Activated CD4-positive, CD25-positive, alpha-beta regulatory T cell (primary cell): ENCODE data around the gene OR2V2.

Source experiments
- DNase-seq, 4 experiments: peaks; one replicate each; lab custom pipeline; 2025; lab: John Stamatoyannopoulos, UW

The OR2V2 gene

DNA sequence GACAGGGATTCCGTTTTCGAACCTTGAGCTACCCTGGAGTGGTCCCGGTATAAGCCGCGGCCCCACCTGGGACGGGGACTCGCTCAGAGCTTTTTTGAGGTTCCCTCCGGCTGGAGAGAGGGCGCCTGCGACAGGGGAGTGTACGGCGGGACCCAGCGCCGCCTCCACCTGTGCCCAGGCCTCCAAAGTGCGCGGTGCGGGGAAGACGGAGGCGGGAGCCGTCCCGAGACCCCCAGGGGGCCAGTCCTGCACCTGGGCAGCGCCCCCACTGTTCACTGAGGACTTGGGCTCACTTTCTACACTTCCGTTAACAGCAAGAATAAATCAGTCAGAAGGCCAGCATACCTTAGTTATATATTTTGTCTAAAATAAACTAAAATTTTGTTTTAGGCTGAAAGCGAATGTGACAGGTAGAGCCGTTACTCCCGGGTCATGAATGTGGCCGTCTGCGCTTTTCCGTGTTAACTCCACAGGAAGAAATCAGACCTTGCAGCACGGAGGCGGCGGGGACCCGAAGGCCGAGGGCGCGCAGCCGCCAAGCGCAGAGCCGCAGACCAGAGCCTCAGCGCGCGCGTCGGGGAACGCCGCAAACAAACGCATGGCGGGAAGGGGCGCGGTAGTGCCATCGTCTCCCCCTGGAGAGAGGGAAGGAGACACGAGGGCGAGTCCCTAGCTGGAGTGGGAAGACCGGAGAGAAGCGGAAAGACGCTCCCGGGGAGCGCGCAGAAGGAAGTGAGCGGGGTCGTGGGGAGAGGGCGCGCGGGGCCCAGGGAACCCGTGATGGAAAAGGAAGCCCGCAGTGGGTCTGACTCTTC, 43.5 kb downstream of the OR2V2 start:
- no peak for DNase-seq

DNA sequence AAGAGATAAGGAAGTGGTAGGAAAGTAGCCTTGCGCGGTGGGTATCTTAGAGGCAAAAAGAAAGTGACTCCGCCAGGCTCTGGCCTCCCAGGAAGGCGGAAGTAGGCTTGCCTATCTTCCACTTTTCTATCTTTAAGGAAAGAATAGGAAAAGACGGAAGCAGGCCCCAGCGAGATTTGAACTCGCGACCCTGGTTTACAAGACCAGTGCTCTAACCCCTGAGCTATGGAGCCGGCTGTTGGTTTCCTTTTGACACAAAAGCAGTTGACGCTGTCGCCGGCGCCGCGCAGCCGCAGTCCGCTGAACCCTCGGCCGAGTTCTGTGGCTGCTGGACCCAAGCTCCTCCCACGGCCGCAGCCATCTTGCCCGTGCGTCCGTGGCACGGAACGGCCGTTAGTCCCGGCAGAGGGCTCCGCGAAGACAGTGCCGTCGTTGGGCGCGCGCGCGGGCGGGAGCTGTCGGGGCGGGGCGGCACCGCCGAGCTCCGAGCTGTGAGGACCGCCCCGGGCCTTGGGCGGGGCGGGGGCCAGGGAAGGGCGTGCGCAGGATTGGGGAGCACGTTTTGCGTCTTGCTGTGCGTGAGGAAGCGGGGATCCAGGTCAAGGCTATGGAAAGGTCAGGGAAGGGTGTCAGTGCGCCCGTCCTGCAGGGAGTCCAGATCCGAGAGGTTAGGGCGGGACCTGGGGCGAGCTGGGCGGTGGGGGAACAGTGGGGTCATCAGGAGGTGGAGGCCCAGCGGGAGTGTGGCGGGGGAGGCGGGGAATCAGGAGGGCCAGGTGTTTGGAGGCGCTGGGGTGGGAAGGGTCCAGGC, 44.3 kb downstream of the OR2V2 start:
- no peak for DNase-seq

DNA sequence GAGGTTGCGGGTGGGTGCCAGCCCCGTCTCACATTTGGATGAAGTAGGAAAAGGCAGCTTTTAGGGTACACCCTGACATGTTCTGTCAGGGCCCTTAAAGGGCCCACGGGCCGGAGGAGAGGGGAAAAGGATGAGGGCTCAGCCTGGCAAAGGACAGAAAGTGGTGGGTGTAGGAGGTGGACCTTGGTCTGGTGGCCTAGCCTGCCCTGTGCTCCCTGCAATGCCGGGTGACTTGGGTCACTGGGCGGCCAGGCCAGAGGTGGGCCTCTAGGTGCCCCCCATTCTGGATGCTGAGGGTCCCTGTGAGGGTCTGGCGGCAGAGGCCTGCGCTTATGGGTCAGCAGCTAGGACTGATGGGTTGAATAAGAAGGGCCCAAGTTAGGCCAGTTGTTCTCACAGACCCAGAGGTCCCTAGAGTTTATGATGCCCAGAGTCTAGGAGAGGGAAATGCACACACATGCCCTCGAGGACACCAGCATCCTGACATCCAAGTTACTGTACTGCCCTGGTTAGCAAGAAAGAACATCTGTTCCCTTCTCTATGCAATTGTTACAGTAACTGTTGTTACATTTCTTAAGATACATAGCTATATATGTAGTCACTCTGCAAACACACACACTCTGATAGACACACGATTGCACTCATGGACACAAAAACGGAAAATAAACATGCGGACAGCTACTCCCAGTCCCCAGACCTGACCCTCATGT, 45.1 kb downstream of the OR2V2 start:
- DNase-seq = no peak

DNA sequence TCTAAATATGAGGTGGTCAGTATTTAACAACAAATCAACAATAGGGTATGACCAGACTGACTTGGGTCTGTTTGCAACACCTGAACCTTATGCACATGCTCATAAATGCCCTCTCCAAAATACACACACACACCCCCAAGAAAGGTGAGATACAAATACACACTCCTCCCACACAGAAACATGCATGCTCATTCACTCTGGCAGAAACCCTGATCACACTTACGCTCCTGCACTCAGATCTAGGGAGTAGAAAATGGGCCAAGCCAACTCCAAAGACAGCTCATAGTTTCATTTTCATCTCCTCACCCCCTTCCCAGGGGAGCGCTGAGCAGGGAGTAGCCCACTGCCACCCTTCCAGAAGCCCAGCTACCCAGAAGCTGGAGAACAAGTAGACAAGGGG, 46.3 kb downstream of the OR2V2 start:
- DNase-seq = no peak

DNA sequence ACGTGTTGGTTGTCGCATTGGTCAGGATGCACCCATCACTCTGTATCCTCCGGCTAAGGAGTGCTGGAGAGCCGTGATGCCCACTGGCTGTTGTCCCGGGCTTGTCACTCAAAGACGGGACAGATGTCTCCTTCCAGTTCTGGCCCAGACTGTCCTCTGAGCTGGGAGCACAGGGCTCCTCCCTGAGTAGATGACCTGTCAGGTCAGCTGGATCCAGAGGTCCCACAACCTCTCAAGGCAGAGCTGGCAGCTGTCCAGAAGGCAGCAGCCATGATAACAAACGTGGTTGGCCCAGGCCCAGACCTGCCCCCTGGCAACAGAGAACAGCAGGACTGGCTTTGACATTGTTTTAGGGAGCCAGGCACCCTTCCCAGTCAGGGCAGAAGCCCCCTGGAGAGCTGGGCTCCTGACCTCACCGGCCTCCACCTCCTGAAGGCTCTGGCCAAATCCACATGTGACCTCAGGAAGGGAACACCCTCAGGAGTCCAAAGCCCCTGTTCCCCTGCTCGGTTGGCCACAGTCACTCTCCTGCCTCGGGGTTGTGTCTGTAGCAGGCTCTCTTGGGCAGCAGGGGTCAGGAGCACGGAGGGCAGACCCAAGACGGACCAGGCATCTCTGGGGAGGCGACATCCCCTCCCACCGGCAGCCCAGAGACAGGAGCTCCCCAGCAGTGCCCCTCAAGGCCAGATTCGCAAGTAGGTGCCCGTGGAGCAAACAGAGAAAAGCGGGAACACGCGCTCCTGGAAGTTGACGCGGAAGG, 47.3 kb downstream of the OR2V2 start:
- no peak for DNase-seq

DNA sequence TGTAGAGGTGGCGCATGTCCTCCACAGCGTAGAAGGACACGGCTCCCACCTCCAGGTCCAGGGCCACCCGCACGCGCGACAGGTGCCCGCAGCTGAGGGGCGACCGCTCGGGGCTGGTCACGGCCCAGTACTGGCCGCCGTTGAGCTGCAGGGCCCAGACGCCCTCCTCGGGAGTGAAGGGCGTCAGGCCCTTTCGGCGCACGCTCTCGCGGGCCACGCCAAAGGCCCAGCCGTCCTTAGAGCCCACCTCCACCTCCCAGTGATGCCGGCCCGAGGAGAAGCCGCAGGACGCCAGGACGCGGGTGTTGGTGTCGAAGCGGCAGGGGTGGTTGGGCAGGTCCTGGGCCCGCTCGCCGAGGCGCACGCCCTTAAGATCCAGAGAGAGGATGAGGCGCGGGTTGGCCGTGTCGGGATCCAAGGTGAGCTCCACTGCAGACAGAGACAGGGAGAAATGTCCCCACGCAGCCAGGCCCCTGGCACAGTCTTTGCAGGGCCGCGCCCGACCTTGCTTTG, 47.9 kb downstream of the OR2V2 start:
- no peak for DNase-seq

DNA sequence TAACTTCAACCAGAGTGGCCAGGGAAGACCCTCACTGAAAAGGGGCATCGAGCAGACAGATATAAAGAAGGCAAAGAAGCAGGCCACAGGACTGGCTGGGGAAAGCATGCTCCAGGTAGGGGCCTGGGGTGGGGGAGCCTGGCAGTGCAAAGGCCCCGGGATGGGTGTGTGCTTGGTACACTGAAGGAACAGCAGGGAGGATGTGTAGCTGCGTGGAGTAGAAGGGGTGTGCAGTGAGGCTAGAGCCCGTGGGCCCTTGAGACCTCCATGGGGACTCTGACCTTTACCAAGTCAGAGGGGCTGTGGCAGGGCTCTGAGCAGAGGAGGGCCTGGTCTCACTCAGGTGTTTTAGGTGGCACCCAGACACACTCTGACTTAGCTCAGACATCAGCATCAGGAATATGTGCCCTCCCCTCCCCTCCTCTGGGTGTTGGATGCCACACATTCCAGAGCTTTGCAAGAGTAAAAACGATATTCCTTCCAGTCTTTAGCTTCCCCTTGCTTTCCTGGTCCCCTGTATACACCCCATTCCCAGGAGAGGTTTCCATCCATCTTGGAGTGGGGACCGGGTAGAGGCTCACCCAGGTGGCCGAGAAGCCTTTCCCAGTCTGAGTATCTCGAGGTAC, 50.1 kb downstream of the OR2V2 start:
- no peak for DNase-seq

DNA sequence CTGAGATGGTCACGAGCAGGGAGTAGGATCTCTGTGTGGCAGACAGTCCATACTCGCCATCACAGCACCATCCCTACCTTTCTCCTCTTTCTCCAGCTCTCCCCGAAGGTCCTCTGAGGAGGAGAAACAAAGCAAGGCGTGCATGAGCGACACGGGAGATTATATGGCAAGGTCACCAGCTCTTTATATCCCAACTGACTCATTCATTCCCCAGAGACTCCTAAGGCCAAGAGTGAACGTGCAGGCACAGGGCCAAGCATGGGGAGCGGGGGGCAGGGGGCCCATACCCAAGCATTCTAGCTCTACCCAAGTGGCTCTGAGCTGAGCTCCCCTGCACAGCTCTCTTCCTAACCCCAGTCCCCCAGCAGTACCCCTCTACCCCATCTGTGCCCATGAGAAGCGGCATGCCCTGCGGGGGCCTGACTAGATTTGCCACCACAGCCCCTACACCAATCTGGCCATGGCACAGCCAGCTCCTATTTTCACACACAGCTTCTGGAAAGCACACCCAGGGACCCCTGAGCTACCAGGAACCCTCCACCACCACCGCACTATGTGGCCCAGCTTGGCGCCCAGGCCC, 50.8 kb downstream of the OR2V2 start:
- DNase-seq = no peak

DNA sequence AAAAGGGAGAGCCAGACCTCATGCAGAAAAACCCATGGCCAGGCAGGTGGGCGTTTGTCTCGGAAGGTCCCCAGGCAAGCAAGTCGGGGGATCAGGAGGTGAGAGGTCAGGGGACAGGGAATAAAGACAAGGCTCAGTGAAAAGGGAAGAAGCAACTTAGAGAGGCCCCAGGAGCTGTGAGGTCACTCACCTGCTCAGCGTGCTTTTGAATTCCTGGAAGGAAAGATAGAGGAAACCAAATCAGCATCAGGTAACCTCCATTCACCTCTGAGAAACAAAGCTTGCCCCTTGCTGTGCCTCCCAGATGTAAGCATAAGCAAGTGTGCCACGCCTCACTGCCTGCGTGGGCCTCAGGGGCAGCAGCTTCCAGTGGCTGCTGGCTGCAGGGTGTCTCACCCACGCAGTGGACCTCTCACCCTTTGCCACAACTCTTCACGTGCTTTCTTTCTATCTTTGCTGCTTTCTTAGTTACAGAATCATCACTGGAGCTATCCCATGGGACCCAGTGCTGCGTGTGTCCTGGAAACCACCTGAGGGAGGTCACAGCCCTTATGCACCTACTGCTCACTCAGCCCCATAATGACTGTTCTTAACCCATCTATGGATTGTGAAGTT, 51.6 kb downstream of the OR2V2 start:
- no peak for DNase-seq

DNA sequence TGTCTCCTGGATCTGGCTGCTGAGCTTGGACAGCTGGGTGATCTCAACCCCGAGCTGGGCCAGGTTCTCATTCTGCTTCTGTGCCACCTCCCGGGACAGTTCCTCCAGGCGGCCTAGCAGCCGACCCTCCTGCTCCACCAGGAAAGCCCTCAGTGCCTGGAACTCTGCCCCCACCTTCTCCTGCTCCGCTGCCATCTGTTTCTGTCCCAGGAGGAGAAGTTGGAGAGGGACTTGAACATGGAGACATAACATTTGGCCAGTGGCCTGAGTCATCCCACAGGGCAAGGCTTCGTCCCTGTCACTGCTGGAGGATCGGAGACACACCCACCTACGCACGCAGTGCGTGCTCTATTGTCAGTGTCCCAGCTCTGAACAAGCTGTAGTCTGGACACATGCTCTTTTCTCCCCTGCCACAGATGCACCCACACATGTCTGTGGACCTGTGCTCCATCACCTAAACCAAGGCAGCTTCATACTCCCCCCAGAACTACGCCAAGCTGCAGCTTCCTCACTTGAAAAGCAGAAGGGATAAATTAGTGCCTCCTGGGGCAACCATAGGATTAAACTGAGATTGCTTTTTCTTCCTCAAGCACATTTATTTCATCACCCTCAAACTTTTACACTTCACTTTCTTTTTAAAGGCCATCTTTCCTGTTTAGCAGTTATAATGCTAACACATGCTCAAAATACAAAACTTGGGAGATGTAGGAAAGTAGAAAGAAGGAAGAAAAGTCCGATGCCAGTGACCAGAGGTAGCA, 52.7 kb downstream of the OR2V2 start:
- DNase-seq = no peak

DNA sequence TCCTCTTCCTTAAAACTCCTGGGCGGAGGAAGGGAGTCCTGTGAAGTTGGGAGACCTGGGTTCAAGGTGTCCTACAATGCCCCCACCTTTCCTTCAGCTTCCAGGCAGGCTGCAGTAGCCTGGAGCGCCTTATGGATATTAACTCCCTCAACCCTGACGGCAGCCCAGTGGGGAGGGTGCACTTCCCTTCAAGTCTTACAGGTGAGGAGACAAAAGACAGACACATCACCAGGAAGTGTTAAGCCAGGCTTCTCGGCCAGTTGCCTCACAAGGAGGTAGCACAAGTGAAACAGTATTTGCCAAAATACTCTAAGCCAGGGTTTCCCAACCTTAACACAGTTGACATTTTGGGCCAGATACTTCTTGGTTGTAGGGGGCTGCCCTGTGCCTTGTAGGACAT, 53.4 kb downstream of the OR2V2 start:
- DNase-seq = no peak

DNA sequence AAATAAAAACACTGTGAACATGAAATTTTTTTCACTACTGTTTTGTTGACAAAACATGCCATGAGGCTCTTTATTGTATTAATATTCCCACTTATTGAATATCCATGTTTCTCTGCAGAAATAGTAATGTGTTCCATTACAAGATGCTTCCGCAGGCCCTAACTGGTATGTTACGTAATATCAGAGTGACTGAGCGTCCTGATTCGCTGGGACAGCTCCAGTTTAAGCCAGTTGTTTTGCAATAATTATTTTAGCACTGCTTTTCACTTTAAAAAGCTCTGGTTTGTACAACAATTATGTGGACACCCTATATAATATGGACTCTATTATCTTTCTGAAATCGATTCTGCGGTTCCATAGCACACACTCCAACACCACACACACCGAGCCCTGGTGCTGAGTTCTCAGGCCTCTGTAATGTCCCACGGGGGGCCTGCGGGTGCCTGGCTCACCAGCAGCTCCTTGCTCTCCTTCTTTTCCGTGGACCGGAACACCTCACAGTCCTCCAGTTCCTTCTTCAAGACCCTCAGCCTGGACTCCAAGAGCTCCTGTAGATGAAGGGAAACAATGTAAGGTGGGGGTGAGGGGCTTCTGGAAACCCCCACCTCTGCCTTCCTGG, 55.8 kb downstream of the OR2V2 start:
- DNase-seq = no peak

DNA sequence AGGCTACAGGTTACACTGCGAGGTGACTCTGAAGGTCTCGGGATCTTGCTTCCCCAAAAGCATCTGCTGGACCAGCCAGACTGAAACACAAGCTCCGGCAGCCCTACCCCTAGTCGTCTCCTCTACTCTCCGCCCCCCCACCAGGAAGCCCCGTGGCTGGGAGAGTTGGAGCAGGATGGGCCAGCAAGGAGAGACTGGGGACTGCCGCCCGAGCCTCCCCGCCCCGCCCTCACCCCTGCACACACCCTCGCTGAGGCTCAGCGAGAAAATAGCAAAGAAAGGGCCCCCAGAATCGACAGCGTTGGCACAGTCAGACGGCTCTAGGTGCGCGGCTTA, 56.4 kb downstream of the OR2V2 start:
- no peak for DNase-seq

DNA sequence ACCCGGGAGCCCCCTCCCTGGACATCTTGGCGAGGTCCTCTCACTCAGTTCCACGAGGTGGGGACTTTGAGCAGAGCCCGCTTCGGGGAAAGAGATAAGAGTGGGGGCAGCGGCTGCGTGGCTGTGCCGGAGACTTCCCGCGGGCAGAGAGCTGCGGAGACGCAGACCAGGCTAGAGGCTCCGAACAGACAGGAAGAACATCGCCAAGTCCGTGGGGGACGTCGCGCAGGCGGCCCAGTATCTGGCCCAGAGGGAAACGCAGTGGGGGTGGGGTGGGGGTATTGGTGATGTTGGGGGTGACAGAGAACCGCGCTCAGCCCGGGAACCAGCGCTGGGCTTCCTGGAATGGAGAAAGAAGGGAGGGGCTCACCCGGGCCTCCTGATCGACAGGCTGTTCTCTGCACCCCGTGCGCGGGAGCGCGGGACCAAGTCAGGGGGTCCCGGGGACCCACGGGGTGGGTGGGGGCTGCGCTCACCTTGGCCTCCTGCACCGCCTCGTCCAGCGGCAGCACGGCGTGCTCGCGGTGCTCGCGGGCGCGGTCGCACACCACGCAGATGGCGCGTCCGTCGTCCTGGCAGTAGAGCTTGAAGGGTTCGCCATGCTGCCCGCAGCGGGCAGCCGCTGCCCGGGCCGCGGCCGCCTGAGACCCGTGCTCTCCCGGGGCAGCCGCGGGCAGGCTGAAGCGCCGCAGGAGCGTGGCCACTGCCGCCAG, 56.9 kb downstream of the OR2V2 start:
- DNase-seq = no peak

DNA sequence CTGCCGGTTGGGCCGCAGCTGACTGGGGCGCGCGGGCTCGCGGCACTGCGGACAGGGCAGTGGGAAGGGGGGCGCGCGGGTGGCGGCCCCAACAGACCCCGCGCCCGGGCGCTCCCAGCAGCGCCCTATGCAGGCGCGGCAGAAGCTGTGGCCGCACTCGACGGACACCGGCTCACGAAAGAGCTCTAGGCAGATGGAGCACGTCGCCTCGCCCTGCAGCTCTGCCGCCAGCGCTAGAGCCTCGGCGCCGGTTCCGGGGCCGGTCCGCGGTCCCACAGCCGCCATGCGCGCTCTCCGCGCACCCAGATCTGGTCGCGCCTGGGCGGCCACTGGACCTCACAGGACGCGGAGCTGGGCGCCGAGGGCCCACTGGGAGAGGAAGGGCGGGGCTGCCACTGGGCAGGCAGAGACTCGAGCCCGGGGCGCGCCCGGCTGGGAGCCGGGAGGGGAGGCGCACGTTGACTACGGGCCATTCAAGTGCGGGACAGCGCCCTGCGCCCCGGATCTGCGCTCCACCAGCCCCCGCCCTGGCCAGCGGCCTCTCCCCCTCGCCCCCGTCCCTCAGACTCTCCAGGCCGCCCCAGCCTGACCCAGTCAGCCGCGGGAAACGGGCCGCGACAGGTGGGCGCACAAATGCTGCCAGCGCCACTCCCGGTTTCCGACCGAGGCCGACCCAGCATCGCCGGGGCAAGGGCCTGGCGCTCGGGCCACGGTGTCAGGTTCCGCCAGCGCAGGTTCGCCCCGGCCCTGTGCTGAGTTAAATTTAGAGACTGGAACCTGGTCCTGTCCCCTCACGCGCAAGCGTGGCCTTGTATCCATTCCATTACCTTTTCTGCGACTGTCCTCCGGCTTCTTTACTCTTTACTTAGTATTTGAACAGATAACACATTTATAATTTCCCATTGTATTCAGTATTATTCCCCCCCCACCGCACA, 57.7 kb downstream of the OR2V2 start, which contains the start of gene TRIM7:
TSS of gene TRIM7 (minus strand) at position 371 of the 935 bp plus-strand sequence. CDS start at position 285, 86 bp downstream.
- no peak for DNase-seq

DNA sequence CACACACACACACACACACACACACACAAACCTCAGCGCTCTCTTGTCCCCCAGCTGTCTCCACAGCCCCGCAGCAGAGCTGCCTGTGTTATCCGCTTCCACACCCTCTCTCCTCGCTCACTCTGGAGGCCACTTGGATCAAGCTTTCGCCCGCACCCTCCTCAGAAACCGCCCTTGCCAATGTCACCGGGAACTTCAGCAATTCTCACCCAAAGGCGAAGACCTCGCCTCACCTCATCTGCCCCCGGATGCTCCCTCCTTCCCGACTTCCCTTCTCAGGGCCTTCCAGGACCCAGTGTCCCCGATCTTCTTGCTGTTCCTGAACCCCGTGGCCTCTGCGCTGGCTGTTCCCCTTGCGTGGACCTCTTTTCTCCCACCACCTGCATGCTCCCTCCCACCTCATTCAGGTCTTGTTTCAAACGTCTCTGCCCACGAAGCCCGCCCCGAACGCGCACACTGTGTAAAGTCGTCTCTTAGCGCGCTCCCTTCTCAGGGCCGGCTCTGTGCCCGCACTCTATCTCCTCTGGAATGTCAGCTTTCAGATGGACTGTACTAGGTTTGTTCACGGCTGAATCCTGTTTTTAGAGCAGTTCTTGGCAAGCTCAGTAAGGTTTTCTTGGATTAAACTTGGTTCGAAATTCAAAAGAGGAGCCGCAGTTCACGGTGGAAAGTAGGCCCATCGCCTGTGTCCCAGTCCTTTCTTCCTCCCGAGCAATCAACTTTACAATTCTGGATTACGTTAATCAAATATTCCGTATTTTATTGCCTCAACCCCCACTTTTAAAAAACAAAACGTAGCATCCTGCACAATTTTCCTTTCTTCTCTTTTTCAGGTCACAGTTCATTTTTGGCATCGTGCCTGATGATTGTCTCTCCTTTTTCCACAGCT, 58.6 kb downstream of the OR2V2 start:
- DNase-seq = no peak
